ENCODE data around the gene PIGZ.

Gene PIGZ

DNA sequence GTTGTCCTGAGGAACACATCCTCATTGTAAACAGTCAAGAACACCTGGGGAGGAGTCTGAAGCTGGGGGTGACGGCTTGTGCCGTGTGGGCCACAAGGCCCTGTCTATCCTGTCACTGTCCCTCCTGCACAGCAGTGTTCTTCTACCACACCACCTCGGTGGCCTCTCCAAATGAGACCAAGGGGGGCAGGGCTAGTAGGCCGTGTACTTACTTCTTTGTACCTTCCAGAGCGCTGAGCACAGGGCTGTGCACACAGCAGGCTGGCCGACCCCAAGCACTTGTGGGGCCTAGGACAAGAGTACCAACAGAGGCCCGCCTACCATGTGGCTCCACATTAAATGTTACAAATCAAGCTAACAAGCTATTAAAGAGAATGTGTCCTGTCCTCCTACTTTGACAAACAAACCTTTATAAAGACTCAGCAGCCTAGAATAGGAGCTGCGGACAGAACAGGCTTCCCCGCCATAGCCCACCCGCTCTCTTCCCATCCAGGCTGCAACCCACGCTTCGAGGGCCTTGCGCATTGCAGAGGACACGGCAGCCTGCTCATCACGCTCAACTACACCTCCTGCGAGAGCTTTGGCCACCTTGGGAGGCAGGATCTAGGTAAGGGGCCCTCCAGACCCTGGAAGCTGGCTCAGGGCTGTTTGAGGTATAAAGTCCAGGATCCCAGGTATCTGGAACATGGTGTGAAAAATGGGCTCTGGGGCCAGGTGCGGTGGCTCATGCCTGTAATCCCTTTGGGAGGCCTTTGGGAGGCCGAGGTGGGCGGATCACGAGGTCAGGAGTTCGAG lies 30.5 kb upstream of the PIGZ start:
- Histone ChIP-seq H3K9ac (ENCODE audit: low read depth, low read length) (no peak overlapping the region), H3K36me3 (ENCODE audit: insufficient read depth, low read length) (no peaks in the 10 kb centered on the region), H3K4me3 (ENCODE audit: low read length) (no peak overlapping the region), H3K9me3 (replicated peaks; ENCODE audit: low read length) (no peaks in the 10 kb centered on the region), H3K4me2 (ENCODE audit: low read length) (no peak overlapping the region), H3K4me1 (ENCODE audit: control insufficient read depth, insufficient read depth, low read length) (peaks cover 5% of the 10 kb centered on the region), H3K27me3 (ENCODE audit: control insufficient read depth, insufficient read depth, low read length) (no peaks in the 10 kb centered on the region)

DNA sequence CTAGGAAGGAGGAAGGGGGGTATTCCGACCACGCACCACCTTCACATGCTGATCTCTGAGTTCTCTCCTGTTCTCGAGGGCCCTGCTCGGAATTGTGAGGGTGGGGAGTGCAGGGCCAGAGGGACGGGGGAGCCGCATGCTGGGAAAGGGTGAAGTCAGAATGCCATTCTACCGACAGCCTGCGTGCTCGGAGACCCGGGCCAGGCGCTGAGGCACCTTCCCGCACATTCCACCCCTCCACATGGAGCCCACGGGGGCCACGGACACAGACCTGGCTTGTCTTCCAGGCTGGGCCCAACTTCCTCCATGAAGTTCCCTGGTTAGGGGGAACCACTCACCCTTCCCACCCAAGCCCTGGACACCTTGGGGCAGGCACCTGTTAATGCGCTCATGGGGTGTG lies 28.7 kb upstream of the PIGZ start:
- H3K27me3 ChIP-seq (ENCODE audit: control insufficient read depth, insufficient read depth, low read length): peaks cover 4% of the 10 kb centered on the region
- no peak overlapping the region for H3K4me3 ChIP-seq (ENCODE audit: low read length)
- H3K9me3 ChIP-seq (replicated peaks; ENCODE audit: low read length): no peaks in the 10 kb centered on the region
- H3K9ac ChIP-seq (ENCODE audit: low read depth, low read length): no peak overlapping the region
- no peaks in the 10 kb centered on the region for H3K4me1 ChIP-seq (ENCODE audit: control insufficient read depth, insufficient read depth, low read length)
- H3K36me3 ChIP-seq (ENCODE audit: insufficient read depth, low read length): no peaks in the 10 kb centered on the region
- no peak overlapping the region for H3K4me2 ChIP-seq (ENCODE audit: low read length)

DNA sequence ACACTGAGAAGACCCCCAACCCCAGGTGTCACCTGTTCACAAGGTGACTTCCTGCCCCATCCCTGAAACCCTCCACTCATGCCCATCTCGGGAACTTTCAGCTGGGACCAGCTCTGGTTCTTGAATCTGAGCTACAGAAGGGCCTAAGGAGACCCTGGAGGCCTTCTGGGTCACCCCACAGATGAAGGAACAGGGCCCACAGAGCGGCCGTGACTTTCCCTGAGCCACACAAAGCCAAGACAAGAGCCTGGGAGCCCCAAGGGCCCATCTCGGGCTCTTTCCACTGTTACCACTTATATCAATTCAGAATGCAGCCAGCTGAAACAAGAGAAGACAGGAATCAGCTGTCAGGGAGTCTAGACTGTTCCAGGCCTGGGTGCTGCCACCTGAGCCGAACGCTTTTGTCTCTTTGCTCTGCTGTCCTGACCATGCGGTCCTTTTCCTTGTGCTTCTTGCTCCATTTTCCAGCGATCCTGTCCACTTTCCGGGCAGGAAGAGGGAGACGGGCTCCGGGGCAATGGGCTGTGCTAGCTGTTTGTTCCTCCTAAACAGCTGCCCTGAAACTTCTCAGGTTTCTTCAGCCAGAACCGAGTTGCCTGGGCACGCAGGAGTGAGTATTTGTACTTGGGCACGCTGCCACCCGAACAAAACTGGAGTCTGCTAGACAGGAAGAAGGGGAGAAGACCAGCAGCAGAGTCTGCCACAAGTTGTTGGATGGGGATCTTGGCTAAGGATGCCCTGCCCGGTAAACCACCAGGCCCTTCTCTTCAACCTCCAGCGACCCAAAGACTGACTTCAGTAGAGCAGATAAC lies 28.0 kb upstream of the PIGZ start:
- H3K36me3 ChIP-seq (ENCODE audit: insufficient read depth, low read length): no peaks in the 10 kb centered on the region
- no peaks in the 10 kb centered on the region for H3K9me3 ChIP-seq (replicated peaks; ENCODE audit: low read length)
- no peak overlapping the region for H3K4me2 ChIP-seq (ENCODE audit: low read length)
- no peaks in the 10 kb centered on the region for H3K4me1 ChIP-seq (ENCODE audit: control insufficient read depth, insufficient read depth, low read length)
- H3K9ac ChIP-seq (ENCODE audit: low read depth, low read length): no peak overlapping the region
- no peak overlapping the region for H3K4me3 ChIP-seq (ENCODE audit: low read length)
- H3K27me3 ChIP-seq (ENCODE audit: control insufficient read depth, insufficient read depth, low read length): peaks cover 4% of the 10 kb centered on the region

DNA sequence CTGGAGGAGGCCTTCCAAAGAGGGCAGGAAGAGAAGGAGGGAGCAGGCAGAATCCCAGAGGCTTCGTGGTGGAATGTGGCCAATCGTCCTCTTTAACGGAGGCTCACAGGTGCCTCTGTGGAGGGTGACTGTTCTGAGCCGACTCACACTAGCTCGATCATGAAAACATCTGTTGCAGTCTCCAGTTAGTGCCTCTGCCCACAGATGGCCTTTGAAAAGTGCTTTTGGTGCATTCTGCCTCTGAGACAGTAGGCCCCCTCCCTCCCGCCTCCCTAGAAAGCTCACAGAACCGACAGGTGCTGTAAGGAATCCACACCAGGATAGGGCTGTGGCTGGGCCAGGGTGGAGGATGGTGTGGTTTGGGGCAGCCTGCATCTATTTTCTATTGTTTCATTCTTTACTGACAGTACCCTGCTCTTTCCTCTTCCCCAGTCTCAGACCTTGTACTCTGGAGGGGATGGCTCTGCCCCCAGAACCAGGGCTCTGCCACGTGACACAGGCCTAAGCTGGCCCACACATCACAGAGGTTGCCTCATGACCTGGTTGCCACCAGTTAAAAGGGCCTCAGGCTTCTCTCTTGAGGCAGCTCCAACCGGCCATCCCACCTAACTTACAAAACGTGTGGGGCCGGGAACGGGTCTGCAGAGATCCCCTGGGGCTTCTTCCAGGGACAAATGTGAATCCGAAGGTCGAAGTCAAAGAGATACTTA lies 27.2 kb upstream of the PIGZ start:
- Histone ChIP-seq H3K4me3 (ENCODE audit: low read length) (no peak overlapping the region), H3K9ac (ENCODE audit: low read depth, low read length) (no peak overlapping the region), H3K4me2 (ENCODE audit: low read length) (no peak overlapping the region), H3K4me1 (ENCODE audit: control insufficient read depth, insufficient read depth, low read length) (no peaks in the 10 kb centered on the region), H3K27me3 (ENCODE audit: control insufficient read depth, insufficient read depth, low read length) (peaks cover 4% of the 10 kb centered on the region), H3K36me3 (ENCODE audit: insufficient read depth, low read length) (no peaks in the 10 kb centered on the region), H3K9me3 (replicated peaks; ENCODE audit: low read length) (no peaks in the 10 kb centered on the region)

DNA sequence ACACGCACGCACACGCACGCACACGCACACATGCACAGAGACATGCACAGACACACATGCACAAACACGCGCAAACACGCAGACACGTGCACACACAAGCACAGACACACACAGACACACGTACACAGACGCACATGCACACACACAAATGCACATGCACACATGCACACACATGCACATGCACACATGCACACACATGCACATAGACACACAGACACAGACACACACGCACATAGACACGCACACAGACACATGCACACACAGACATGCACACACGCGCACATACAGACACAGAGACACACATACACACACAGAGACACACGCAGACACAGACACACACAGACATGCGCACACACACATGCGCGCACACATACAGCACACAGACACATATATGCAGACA lies 26.4 kb upstream of the PIGZ start:
- H3K4me1 ChIP-seq (ENCODE audit: control insufficient read depth, insufficient read depth, low read length): no peaks in the 10 kb centered on the region
- H3K9me3 ChIP-seq (replicated peaks; ENCODE audit: low read length): no peaks in the 10 kb centered on the region
- no peak overlapping the region for H3K4me2 ChIP-seq (ENCODE audit: low read length)
- H3K36me3 ChIP-seq (ENCODE audit: insufficient read depth, low read length): no peaks in the 10 kb centered on the region
- H3K27me3 ChIP-seq (ENCODE audit: control insufficient read depth, insufficient read depth, low read length): peaks cover 5% of the 10 kb centered on the region
- H3K4me3 ChIP-seq (ENCODE audit: low read length): no peak overlapping the region
- H3K9ac ChIP-seq (ENCODE audit: low read depth, low read length): no peak overlapping the region

DNA sequence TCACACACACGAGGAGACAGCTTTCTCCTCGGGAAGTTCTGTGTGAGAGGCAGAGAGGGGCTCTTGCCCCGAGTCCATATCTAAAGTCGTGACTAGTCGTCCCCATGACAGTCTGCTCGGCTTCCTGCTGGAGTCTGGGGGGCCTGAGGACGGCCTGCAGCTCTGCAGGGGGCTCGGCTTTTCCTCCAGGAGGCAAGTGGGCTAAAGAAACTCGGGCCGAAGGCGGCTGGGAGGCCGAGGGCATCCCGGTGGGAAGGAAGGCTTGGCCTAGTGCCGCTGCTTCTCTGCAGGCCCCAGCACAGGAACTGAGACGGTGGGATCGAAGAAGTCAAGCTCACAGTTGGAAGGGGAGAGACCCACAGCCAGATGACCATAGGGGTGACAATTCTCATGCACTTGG lies 25.4 kb upstream of the PIGZ start:
- H3K4me1 ChIP-seq (ENCODE audit: control insufficient read depth, insufficient read depth, low read length): no peaks in the 10 kb centered on the region
- H3K4me3 ChIP-seq (ENCODE audit: low read length): no peak overlapping the region
- no peak overlapping the region for H3K4me2 ChIP-seq (ENCODE audit: low read length)
- no peaks in the 10 kb centered on the region for H3K9me3 ChIP-seq (replicated peaks; ENCODE audit: low read length)
- H3K36me3 ChIP-seq (ENCODE audit: insufficient read depth, low read length): no peaks in the 10 kb centered on the region
- peaks cover 14% of the 10 kb centered on the region for H3K27me3 ChIP-seq (ENCODE audit: control insufficient read depth, insufficient read depth, low read length)
- H3K9ac ChIP-seq (ENCODE audit: low read depth, low read length): no peak overlapping the region

DNA sequence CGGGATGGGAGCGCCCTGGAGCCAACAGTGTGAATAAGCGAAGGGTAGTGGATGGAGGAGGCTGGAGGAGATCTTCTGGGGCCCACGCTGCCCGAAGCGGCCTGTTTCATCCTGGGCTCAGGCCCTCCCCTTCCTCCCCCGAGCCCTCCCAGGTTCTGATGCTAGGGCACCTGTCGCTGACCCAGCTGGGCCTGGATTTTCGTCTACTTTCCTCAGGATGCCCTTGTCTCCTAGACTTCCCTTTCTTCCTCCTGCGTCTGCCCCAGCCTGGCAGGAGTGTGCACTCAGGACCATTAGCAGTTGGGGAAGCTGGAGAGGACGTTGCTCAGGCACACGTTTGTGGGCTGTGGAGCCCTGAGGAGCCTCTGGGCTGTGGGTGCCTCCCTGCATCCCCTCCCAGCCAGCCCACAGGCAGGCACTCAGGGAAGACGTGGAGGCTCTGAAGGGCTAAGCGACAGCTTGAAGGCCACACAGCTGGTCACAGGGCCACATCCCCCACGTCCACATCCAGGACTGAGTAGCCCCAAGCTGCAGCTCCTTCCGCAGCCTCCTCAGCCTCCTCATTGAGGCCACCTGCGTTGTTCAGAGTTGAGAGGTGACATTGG lies 23.9 kb upstream of the PIGZ start:
- no peaks in the 10 kb centered on the region for H3K36me3 ChIP-seq (ENCODE audit: insufficient read depth, low read length)
- no peaks in the 10 kb centered on the region for H3K4me1 ChIP-seq (ENCODE audit: control insufficient read depth, insufficient read depth, low read length)
- no peak overlapping the region for H3K9ac ChIP-seq (ENCODE audit: low read depth, low read length)
- peaks cover 28% of the 10 kb centered on the region for H3K27me3 ChIP-seq (ENCODE audit: control insufficient read depth, insufficient read depth, low read length)
- no peak overlapping the region for H3K4me3 ChIP-seq (ENCODE audit: low read length)
- H3K4me2 ChIP-seq (ENCODE audit: low read length): no peak overlapping the region
- H3K9me3 ChIP-seq (replicated peaks; ENCODE audit: low read length): no peaks in the 10 kb centered on the region

DNA sequence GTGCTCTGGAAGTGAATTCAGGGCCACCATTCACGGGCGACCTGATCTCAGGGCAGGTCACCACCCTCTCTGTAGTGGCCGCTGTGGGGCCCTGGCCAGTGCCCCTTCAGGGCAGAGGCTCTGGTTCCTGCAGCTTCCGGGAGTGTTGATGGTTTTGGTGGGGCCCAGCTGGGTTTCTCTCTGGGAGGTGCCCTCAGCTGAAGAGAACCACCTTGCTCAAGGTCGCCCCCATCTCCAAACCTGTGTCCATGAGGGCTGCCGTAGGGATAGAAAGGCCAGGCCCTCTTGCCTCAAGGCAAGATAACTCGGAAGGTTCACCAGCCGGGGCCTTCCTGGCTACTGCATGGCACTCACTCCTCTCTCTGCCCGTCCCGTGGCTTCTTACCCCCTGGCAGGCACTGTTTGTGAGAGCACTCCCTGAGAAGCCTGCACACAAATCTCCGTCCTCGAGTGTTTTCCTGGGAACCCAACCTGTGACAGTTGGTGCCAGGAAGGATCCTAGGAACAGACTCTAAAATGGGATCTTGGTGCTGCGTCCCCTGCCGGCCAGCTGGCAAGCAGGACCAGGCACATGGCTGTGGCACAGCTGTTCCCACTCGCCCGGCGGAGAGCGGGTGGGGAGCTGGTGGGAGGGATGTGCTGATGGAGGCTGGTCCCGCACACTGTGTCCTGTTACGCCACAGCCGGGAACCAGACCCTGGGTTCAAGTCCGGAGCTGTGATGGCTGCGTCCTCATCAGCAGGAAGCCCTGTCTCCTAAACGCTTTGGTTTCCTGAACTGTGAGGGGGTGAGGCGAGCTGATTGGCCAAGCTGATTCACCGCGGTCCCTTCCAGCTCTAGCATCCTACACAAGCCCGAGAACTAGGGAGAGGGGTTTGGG lies 23.2 kb upstream of the PIGZ start:
- Histone ChIP-seq H3K4me2 (ENCODE audit: low read length) (no peak overlapping the region), H3K9ac (ENCODE audit: low read depth, low read length) (no peak overlapping the region), H3K4me3 (ENCODE audit: low read length) (no peak overlapping the region), H3K36me3 (ENCODE audit: insufficient read depth, low read length) (no peaks in the 10 kb centered on the region), H3K9me3 (replicated peaks; ENCODE audit: low read length) (no peaks in the 10 kb centered on the region), H3K4me1 (ENCODE audit: control insufficient read depth, insufficient read depth, low read length) (no peaks in the 10 kb centered on the region), H3K27me3 (ENCODE audit: control insufficient read depth, insufficient read depth, low read length) (peaks cover 36% of the 10 kb centered on the region)

DNA sequence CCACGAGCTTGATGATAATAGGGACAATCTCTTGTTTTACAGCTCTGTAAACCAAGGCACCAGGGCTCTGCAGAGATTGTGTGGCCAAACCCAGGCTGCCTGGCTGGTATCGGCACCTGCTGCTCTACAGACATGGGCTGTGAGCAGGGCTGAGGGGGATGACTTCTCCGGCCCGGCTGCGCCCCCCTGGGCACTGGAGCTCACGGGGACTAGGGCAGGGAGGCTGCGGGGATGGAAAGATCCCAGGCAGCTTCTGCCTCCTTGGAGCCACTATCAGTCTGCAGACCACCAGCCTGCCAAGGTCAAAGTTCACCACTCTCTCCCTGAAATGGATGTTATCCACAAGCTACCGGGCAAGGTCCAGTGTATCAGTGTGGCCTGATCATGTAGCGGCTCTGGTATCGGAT lies 22.0 kb upstream of the PIGZ start:
- Histone ChIP-seq H3K36me3 (ENCODE audit: insufficient read depth, low read length) (no peaks in the 10 kb centered on the region), H3K4me1 (ENCODE audit: control insufficient read depth, insufficient read depth, low read length) (no peaks in the 10 kb centered on the region), H3K9me3 (replicated peaks; ENCODE audit: low read length) (no peaks in the 10 kb centered on the region), H3K4me3 (ENCODE audit: low read length) (no peak overlapping the region), H3K4me2 (ENCODE audit: low read length) (no peak overlapping the region), H3K27me3 (ENCODE audit: control insufficient read depth, insufficient read depth, low read length) (peaks cover 40% of the 10 kb centered on the region), H3K9ac (ENCODE audit: low read depth, low read length) (no peak overlapping the region)

DNA sequence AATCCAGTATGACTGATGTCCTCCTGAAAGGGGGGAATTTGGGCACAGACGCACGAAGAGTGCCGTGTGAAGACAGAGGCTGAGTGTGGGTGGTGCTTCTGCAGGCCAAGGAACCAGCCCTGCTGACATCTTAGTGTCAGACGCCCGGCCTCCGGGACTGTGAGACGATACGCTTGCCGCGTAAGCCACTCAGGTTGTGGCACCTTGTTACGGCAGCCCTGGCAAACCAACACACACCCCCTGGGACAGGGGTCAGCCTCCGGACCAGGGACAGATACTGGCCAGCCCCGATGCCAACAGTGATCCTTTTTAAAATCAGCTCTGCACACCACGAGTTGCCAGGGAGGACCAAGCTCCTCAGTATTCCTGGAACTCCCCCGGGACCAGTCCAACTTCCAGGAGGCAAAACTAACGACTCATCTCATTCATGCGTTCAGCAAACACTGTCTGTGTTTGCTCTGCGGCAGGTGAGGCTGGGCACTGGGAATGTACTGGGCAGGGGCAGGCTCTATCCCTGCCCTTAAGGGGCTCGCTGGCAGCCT lies 21.2 kb upstream of the PIGZ start:
- Histone ChIP-seq H3K27me3 (ENCODE audit: control insufficient read depth, insufficient read depth, low read length) (peaks cover 44% of the 10 kb centered on the region), H3K4me1 (ENCODE audit: control insufficient read depth, insufficient read depth, low read length) (no peaks in the 10 kb centered on the region), H3K4me2 (ENCODE audit: low read length) (no peak overlapping the region), H3K9me3 (replicated peaks; ENCODE audit: low read length) (no peaks in the 10 kb centered on the region), H3K4me3 (ENCODE audit: low read length) (no peak overlapping the region), H3K9ac (ENCODE audit: low read depth, low read length) (no peak overlapping the region), H3K36me3 (ENCODE audit: insufficient read depth, low read length) (no peaks in the 10 kb centered on the region)
